SK-N-SH (cell line): ENCODE measurements around the gene PPP1R9A.

Source experiments
- CHD2 ChIP-seq: fragments of 150-350 bp; IDR thresholded peaks from 2 replicates; pipeline ENCODE4 v1.6.1; 2018; ENCODE audit warnings: low read length; ENCODE audit not compliant: partially characterized antibody
- EP300 ChIP-seq, 2 experiments: IDR thresholded peaks; 2 replicates each; pipeline versions ENCODE4 v1.4.0 to v1.6.1; 2012; ENCODE audit warnings: borderline replicate concordance in 1 of 2, low read depth in 1 of 2, low read length in 1 of 2
- EZH2phosphoT487 ChIP-seq: fragments of 200-600 bp; sonication (generic); IDR thresholded peaks from 2 replicates; pipeline ENCODE4 v1.6.1; 2017; ENCODE audit warnings: low read depth, mixed run types, mild to moderate bottlenecking, antibody characterized with exemption, moderate library complexity, borderline replicate concordance
- GABPA ChIP-seq: IDR thresholded peaks from 2 replicates; pipeline ENCODE4 v1.4.0; 2012; ENCODE audit warnings: low read depth, mild to moderate bottlenecking
- MAX ChIP-seq: IDR thresholded peaks from 2 replicates; pipeline ENCODE4 v1.4.0; 2012; ENCODE audit warnings: low read depth
- MEF2A ChIP-seq: IDR thresholded peaks from 2 replicates; pipeline ENCODE4 v1.4.0; 2012; ENCODE audit warnings: low read depth, borderline replicate concordance
- PBX3 ChIP-seq: IDR thresholded peaks from 2 replicates; pipeline ENCODE4; 2012
- RAD21 ChIP-seq: IDR thresholded peaks from 2 replicates; pipeline ENCODE4 v1.6.1; 2012; ENCODE audit warnings: mild to moderate bottlenecking, low read length
- TAF1 ChIP-seq: IDR thresholded peaks from 2 replicates; pipeline ENCODE4 v1.6.1; 2012; ENCODE audit warnings: low read depth, mild to moderate bottlenecking, low read length, moderate library complexity, borderline replicate concordance
- ZBTB33 ChIP-seq: IDR thresholded peaks from 2 replicates; pipeline ENCODE4 v1.4.0; 2012; ENCODE audit warnings: low read depth, borderline replicate concordance
- TF ChIP-seq, protein P1 (sequence below): fragments of 200-600 bp; sonication (generic); IDR thresholded peaks from 2 replicates; pipeline ENCODE4 v1.6.1; 2017; ENCODE audit warnings: antibody characterized with exemption, mild to moderate bottlenecking, moderate library complexity
- TF ChIP-seq, protein P2 (sequence below): fragments of 150-350 bp; IDR thresholded peaks from 2 replicates; pipeline ENCODE4 v1.6.1; 2017; ENCODE audit warnings: antibody characterized with exemption, low read length, low read depth, borderline replicate concordance

DNA sequence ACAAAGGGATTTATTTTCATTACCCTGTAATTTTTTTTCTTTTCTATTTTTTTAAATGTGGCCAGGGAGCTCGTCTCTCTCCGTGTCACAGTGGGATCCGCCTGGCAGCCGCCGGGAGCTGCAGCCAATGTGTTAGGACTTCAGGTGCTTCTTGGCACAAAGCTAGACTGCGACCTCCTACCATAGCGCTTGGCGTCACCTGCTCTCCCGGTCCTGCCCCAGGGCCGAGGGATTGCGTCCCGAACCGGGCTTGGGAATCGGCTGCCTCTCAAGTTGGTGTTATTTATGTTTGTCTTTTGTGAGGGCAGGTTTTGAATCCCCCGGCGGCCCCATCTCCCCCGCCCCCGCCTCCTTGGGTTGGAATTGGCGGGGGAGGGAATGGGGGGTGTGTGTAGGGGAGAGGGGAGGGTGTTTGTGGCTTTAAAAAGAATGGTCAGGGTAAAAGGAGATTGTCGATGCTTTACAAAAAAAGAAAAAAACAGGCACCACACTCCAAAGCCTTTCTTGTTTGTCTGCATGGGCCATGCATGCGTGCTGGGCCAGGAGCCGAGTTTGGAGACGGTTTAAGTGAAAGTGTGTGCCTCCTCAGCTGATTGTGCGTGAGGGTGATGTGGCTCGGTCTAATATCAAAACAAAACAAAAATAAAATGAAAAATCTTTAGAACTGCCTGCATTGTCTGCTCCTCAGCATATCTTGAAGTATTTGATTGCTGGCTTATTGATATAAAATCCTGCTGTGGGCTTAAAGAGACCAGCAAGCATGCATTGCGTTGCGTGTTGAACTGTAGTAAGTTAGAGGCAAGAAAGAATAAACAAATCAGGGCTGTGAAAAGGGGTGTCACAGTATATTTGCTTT, 1.2 kb downstream of the PPP1R9A start:
- TF ChIP-seq MEF2A (no peak), EZH2phosphoT487 (no peak), EP300 (IDR thresholded peaks at IDR 0.05; ENCODE audit: borderline replicate concordance in 1 of 2, low read depth in 1 of 2, low read length in 1 of 2) (no peak), MAX (no peak), GABPA (no peak), CHD2 (no peak), TAF1 (no peak), RAD21 (no peak), ZBTB33 (no peak), PBX3 (no peak)
- TF ChIP-seq, protein P1, sequence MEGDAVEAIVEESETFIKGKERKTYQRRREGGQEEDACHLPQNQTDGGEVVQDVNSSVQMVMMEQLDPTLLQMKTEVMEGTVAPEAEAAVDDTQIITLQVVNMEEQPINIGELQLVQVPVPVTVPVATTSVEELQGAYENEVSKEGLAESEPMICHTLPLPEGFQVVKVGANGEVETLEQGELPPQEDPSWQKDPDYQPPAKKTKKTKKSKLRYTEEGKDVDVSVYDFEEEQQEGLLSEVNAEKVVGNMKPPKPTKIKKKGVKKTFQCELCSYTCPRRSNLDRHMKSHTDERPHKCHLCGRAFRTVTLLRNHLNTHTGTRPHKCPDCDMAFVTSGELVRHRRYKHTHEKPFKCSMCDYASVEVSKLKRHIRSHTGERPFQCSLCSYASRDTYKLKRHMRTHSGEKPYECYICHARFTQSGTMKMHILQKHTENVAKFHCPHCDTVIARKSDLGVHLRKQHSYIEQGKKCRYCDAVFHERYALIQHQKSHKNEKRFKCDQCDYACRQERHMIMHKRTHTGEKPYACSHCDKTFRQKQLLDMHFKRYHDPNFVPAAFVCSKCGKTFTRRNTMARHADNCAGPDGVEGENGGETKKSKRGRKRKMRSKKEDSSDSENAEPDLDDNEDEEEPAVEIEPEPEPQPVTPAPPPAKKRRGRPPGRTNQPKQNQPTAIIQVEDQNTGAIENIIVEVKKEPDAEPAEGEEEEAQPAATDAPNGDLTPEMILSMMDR, result no peak
- TF ChIP-seq, protein P2, sequence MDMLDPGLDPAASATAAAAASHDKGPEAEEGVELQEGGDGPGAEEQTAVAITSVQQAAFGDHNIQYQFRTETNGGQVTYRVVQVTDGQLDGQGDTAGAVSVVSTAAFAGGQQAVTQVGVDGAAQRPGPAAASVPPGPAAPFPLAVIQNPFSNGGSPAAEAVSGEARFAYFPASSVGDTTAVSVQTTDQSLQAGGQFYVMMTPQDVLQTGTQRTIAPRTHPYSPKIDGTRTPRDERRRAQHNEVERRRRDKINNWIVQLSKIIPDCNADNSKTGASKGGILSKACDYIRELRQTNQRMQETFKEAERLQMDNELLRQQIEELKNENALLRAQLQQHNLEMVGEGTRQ, result no peak
